IPS-NIHi11 (cell line): ENCODE data around the gene CORO2B.
"Not testable (repeated sequence)": the region's sequence is repeated elsewhere in the genome, so short reads cannot be mapped to it uniquely, and the experiment has no call there.

Experiments
- DNase-seq: peaks from one replicate; pipeline ENCODE4 v3.0.0; 2012; ENCODE audit warnings: mixed read lengths, low spot score

The CORO2B gene

DNA sequence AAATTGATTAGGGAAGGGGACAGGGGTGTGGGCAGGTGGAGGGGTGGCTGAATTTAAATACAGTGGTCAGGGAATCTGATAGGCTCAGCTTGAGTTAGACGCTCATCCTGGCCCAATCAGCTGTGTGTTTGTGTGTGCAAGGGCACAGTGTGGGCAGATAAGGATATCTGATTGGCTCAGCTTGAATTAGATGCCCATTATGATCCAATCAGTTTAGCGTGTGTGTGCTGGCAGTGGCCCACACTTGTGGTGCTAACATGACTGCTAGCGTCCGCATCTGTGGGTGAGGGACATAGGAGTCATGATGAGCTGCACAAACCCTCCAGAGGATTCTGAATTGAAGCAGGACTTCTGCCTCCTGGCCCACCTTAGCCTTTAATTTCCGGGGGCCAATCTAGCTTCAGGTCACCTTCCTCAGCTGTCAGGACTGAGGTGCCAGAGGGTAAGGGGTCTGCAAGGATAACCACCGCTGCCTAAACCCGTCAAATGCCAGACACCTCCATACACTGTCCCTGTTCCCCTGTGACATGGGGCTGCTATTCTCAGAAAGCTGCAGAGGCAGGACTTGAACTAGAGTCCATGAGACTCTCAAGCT lies 97.3 kb downstream of the CORO2B start:
- no peak for DNase-seq

DNA sequence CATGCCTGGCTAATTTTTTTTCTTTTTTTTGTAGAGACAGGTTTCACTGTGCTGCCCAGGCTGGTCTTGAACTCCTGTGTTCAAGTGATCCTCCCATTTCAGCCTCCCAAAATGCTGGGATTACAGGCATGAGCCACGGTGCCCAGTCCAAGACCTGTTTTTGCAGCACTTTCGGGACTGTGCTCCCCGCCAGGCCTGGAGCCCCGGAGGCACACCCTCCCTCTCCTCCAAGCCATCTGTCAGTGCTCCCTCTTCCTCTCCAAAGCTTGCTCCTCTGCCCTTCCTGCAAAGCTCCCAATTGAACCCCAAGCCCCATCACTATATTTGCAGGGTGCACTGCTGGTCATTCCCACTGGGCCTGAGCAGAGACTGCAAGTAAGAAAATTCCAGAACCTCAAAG lies 98.1 kb downstream of the CORO2B start:
- no peak for DNase-seq

DNA sequence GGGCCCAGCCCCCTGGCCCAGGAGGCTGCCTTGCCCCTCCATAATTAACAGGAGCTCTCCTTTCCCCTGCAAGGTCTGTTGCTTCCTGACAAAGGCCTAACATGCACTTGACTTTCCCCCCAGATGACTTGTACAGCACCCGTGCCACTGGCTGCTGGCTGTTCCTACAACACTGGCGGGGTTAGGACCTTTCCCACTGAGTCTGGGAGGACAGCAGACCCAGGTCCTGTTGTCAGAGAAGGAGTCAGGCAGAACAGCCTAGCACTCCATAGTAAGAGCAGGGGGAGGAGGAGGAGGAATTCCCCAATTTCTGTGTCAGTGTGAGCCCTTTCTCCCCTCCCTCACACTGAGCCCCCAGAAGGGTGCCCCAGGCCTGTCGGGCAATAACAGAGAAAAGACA lies 99.2 kb downstream of the CORO2B start:
- DNase-seq = no peak

DNA sequence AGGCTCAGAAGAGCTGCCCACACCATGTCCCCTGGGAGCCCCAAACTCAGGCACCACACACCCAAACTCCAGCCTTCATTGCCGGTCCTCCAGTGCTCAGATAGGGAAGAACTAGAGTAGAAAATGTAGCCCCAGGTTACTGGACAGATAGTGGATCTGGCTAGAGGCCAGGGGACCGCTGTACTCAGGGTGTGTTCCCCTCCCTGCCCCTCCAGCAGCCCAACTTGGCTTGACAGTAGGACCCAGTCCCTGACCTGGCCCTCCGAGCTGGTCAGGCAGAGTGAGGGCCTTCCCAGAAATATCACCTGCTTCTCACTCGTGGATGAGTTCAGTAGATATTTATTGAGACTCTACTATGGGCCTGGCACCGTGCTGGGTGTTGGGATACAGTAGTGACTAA lies 100.0 kb downstream of the CORO2B start:
- no peak for DNase-seq

DNA sequence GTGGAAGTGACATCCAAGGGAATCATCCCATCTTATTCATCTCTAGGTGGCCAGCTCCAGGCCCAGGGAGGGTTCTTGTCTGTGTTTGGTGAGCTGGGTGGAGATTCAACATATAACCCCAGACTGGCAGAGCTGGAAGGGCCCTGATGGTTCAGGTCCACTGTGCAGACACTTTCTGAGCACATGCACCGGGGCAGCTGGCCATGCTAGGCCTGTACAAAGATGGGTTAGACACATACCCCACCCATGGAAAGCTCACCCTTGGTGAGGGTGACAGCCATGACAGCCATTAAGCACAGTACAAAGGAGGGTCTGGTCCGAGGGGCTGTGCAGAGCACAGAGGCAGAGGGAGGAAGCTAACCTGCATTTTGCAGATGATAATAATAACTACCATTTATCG lies 100.4 kb downstream of the CORO2B start:
- DNase-seq = no peak

DNA sequence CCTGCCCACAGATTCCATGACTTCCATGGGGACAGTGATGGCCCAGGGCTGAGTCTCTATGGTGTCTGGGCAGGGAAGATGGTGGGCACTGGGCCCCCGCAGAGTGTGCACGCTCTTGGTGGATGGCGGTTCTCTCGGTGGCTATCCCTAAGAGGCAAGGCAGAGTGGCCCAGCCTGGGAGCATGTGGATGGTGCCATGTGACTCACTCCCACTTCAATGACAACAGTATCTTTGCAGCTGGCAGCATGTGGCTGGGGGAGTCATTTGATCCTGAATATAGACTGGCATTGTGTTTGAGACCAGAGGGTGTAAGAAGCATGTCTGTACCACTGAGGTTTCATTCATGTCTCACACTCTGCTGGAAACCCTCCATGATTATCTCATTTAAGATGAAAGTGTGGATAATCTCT lies 101.2 kb downstream of the CORO2B start:
- no peak for DNase-seq

DNA sequence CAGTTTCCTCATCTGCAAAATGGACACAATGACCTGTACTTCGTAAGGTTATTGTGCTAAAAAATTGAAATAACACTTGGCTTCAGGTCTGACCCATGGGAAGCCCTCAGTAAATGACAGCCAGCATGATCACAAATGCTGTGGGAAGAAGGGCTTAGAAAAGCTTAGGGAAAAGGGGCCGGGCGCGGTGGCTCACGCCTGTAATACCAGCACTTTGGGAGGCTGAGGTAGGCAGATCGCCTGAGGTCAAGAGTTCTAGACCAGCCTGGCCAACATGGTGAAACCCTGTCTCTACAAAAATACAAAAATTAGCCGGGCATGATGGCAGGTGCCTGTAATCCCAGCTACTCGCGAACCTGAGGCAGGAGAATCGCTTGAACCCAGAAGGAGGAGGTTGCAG lies 102.0 kb downstream of the CORO2B start:
- DNase-seq = not testable (repeated sequence)

DNA sequence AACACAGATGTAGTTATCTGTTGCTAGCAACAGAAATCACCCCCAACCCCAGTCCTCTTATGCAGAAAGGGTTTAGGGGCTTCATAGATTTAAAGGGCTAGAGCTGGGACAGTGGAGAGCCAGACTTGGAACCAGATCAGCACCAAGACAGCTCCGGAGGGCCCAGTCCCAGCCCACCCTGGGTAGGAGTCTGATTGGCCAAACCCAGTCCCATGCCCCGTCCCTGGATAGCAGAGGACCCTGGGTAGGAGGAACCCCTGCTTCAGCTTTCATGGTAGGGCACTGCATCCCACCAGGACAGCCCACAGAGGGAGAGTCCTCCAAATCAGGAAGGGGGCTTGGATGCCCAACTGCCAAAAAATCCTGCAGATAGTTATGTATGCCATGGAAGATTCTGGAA lies 103.0 kb downstream of the CORO2B start:
- DNase-seq = no peak

DNA sequence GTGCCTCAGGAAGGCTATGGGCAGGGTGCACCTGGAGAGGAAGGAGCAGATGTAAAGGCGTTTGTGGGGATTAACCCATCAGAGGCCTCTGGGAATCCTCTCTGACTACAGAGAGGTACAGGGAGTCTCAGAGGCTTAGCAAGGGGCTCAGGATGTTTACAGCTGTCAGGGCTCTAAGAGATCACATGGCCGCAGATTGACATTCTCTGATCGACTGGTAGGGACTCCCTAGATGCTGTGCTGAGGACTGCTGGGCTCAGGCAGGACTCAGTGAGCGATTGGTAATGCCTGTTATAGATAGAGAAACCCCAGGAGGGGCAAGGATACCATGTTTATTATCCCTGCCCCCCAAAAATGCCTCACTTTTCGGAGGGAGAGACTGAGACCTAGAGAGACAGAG lies 103.5 kb downstream of the CORO2B start:
- DNase-seq = peak; percentile 63

DNA sequence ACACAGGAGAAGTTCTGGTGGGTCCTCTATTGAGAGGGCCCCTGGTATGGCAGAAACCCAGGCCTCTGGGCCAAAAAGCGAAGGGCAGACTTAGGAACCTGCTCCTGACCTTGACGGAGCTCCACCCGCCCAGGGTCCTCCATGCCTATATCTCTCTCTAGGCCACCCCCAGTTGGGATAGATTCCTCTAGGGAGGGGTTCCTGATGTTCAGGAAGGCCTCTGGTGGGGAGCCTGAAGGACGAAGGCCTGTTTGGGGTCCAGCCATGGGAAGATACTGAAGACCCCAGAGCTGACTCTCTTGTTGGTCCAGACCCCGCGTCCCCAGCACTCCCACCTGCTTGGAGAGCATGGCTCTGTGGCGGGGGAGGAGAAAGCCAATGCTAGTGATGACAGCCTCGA lies 104.2 kb downstream of the CORO2B start:
- DNase-seq = no peak

DNA sequence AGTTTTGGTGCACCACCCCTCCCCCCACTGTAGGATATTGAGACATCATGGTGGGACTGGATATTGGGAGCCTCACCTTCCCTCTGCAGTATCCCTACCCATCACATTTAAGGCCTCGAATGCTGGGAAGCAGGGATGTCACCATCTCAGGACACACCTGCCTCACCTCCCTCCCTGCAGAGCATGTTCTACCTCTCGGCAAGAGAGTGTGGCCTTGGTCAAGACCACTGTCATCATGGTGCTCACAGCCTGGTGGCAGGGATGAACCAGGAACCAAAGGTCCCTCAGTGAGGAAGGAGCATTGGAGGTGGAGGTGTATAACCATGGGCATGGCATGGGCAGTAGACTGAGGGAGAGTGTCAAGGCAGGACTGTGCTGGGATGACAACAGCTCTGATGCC lies 104.8 kb downstream of the CORO2B start:
- DNase-seq = no peak

DNA sequence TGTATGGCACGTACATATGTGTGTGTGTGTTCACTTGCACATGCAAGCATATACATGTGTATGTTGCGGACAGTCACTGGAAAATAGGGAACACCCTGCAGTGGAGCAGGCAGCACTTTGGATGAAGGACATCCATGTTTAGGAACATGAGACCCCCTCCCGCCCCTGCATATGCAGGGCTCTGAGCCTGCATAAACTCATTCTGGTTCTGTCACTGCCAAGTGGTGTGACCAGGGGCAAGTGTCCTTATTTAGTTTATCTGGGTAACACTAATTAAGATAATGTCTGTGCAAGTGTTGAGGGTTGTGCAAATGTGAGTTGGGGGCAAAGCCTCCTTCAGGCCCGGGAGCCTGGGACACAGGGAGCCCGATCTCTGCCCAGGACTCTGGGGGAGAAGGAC lies 105.7 kb downstream of the CORO2B start:
- no peak for DNase-seq

DNA sequence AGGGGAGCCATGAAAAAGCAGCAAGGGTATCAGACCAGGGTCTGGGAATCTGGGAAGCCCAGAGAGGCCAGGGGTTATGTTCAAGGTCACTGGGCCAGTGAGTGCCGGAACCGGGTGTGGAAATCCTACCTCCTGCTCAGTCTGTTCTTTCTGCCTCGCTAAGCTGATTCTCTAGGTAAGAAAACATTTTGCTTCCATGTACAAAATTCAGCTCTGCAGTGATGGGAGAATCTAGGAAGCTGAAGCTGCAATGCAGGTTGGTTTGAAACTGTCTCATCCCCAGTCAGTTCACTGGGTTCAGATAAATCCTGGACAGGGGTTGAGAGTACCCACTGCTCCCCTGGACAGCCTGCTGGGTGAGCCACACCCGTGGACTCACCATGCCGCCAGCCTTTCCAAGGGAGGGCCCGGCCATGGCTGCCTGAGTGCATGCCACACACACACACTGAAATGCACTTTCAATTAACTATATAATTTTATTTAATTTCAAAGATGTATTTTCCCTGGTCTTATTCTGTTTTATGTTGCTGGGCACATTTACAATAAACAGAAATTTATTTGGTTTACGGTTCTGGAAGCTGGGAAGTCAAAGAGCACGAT lies 108.4 kb downstream of the CORO2B start:
- no peak for DNase-seq

DNA sequence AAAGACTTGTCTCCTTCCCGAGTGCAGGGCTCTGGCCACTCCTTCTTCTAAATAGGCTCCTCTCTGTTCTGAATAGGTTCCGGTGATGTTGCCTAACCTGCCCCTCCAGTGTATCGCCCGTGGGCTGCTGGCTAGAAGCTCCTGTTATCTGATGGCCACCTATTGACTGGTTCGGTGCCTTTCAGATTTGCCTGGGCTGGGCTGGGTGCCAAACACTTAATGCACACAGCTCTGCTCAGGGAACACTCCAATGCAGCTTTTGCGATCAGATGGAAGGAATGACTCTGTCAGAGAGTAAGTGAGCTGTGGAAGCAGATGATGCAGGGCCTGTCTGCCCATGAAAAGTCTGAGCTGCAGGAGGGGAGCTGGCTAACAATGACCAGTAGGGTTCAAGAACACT lies 112.9 kb downstream of the CORO2B start:
- DNase-seq = no peak

DNA sequence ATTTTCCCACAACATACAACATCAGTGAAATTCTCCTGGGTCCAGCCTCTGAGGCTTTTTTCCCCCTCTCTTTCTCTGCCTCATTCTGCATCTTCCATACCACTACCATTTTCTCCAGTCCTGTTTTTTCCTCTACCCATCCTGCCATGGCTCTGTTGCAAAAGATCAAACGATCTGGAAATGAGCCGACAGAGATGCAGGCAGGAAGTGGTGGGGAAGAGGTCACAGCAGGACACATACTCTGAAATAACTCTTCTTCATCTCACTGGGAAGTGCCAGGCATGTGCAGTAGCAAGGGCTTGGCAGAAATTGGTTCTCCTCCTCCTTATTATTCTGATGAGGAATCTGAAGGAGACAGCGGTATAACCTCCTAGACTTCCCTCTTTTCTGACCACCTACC lies 114.3 kb downstream of the CORO2B start:
- DNase-seq = no peak

DNA sequence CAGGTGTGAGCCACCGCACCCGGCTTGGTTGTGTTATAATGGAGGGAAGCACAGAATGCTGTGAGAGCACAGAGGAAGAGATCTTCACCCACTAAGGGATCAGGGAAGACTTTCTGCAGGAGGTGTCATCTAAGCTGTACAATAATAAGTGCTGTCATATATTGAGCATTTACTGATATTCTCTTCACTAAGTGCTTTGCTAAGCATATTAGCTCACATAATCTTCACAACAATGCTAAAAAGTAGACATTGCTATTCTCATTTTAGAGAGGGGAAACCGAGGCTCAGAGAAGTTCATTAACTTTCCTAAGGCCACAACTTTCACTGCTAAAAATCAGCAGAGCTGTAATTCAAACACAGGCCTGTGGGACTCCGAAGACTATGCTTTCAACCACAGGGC lies 115.3 kb downstream of the CORO2B start:
- no peak for DNase-seq

DNA sequence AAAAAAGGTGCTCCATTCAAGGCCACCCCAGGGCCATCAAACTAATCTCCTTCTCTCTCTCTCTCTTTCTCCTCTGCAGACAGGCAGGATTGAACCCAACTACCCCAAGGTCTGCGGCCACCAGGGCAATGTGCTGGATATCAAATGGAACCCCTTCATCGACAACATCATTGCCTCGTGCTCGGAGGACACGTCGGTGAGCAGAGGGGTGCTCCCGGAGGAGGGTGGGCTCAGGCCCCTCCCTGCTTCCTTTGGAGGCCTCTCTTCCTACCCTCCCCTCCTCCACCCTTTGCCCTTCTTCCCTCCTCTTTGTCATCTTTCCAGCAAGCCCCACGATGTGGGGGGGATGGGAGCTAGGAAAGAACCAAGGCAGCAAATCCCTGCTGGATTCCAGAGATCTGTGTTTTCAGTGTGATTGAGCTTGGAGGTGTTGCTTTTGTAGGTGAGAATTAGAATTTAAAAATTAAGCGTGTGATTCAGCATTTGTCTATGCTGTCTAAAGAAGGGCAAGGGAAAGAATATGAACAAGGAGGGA lies 116.3 kb downstream of the CORO2B start:
- no peak for DNase-seq

DNA sequence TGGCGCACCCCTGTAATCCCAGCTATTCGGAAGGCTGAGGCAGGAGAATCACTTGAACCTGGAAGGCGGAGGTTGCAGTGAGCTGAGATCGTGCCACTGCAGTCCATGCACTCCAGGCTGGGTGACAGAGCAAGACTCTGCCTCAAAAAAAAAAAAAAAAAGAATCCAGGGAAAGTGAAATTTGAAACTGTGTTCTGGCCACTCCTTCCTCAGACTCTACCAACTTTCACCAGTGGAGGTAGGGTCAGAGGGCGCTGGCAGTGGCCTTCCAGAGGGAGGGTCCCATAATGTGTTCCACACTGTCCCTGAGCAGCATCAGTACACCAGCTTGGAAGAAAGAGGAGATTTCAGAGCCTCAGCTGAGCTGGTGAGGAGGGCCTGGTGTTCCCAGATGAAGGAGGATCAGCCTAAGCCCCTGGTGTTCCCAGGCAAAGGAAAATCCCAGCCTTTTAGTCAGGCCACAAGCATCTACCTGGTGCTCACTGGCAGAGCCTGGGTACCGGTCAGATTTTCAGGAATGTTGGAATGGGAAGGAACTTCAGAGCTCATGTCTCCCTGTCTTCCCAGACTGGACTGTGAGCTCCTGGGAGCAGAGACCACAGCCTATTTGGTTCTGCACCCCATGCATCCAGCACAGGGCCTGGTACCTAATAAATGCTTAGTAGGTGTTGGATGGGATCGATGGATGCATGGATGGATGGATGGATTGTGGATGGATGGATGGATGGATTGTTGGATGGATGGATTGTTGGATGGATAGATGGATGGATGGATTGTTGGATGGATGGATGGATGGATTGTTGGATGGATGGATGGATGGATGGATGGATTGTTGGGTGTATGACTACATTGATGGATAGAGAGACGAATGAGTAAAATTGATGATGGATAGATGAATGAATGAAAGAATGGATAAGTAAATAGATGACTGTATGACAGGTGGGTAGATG lies 117.9 kb downstream of the CORO2B start:
- no peak for DNase-seq

DNA sequence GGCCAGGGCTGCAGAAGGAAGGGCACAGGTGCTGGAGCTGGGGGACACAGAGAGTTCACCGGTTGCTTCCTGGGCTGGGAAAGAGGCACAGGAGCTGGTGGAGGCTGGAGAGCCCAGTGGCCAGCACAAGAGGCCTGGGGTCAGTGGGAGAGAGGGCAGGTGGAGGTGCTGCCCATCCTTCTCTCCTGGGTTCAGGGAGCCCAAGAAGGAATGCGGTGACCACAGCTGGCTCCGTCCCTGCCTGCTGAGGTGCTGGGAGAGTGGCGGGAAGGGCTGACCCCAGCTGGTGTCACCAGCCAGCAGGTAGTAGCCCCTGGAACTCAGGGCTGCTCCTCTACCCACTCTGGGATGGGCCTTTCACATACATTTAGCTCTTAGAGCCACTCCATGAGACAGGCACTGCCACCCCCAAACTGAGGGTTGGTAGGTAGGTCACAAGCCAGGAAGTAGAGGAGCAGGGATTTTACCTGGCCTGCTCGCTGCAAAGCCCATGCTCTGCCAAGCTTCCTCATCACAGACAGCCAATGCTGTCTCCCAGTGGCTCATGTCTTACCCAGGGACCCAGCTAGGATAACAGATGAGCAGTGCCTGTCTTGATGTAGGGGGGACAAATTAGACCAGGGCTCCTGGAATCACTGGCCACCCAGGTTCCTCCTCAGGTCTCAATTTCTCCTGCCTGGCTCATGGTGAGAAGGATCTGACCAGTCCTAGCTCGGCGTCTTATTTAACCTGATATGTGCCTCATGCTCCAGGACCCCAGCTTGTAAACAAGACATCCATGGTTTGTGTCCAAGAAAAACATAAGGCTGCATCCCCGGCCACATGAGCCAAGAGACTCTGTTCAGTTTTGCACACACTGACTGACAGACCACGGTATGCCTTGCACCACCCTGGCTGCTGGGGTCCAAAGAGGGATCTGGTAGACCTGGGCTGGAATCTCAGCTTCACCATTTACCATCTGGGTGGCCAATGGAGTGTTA lies 119.2 kb downstream of the CORO2B start:
- DNase-seq = no peak

DNA sequence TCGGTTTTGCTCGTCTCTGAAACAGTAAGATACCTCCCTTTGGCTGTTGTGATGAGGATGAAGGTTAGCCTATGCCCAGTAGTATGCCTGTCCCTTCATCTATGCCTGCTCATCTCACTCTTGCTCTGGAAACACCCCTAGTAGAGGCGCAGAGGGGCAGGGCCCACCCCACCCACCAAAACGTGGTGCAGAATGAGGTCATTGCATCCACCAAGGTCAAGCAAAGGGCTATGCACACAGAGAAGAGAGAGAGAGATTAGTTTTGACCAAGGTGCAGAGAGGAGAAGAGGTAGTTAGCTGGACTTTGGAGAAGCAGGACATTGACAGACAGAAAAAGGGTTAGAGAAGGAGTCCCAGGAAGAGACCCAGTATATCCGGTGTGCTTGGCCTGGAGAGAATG lies 119.9 kb downstream of the CORO2B start:
- no peak for DNase-seq

DNA sequence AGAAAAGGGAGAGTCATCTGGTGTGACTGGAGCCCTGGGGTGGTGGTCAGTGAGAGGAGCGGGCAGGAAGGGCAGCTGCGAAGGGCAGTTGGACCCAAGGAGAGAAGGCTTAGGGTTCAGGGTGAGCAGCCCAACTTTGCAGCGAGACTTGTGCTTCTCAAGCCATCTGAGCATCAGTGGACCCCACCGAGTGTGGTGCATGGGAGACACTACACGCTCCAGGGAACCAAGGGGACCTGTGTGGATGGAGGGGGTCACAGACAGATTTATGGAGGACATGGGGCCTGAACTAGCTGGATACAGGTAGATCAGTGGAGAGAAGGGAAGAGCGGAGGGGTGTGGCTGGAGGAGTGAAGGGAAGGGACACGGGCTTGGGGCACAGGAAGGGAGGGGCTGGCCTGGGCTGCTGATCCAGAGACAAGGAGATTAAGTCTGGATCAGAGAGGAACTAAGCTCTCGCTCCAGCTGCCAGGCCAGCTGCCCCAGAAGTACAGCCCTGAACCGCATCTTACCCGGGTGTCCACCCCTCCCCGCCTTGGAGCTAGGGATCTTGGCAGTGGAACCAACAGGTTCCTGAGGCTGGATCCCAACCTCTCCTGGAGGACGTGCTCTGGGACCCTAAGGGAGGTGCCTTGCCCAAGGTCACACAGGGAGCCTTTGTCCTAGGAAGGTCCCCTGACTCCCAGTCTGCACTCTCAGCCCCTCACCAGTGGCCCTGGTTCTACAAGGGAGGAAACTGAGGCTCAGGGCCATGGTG lies 120.5 kb downstream of the CORO2B start:
- DNase-seq = no peak
